HepG2 (cell line): Measurements from ENCODE around the gene ZNF860. TPM values are rescaled to one million over a fixed set of nuclear protein-coding genes. Genes with fewer than 3 reads are reported as not detected.

Experiments
- ARNT2 ChIP-seq: sonication (generic); formaldehyde crosslinking; IDR thresholded peaks from 2 replicates; pipeline ENCODE4 v1.8.0; 2022; ENCODE audit warnings: mild to moderate bottlenecking, low read depth, missing genetic modification reagents, moderate library complexity
- ATF5 ChIP-seq: sonication (generic); formaldehyde crosslinking; IDR thresholded peaks from 2 replicates; pipeline ENCODE4 v1.4.0; 2020; ENCODE audit warnings: mild to moderate bottlenecking, low read depth, missing genetic modification reagents
- FOXA1 ChIP-seq, 2 experiments: fragments of 450-650 bp in 1 of 2; sonication (generic) in 1 of 2; formaldehyde crosslinking in 1 of 2; IDR thresholded peaks; 2 replicates each; pipeline versions ENCODE4 v1.4.0 to v1.6.1; 2016 to 2020; ENCODE audit warnings: missing genetic modification reagents in 1 of 2
- FUBP1 ChIP-seq: sonication (generic); formaldehyde crosslinking; IDR thresholded peaks from 2 replicates; pipeline ENCODE4 v1.5.1; 2020; ENCODE audit warnings: missing genetic modification reagents, mild to moderate bottlenecking, borderline replicate concordance
- KDM2A ChIP-seq: sonication (generic); formaldehyde crosslinking; IDR thresholded peaks from 2 replicates; pipeline ENCODE4 v1.4.0; 2020; ENCODE audit warnings: low read depth, missing genetic modification reagents, borderline replicate concordance
- KLF11 ChIP-seq: IDR thresholded peaks from 2 replicates; pipeline ENCODE4 v1.6.1; 2016; ENCODE audit warnings: missing compliant biosample characterization
- LRRFIP1 ChIP-seq: sonication (generic); formaldehyde crosslinking; conservative IDR thresholded peaks from 2 replicates; pipeline ENCODE4 v1.4.0; 2020; ENCODE audit warnings: missing genetic modification reagents
- MEIS2 ChIP-seq: sonication (generic); formaldehyde crosslinking; IDR thresholded peaks from 2 replicates; pipeline ENCODE4 v1.9.0; 2021; ENCODE audit warnings: mild to moderate bottlenecking, missing genetic modification reagents
- MLX ChIP-seq: IDR thresholded peaks from 2 replicates; pipeline ENCODE4 v1.6.1; 2016
- MTA3 ChIP-seq: sonication (generic); formaldehyde crosslinking; IDR thresholded peaks from 2 replicates; pipeline ENCODE4 v1.4.0; 2020; ENCODE audit warnings: missing genetic modification reagents
- RARA ChIP-seq: IDR thresholded peaks from 2 replicates; pipeline ENCODE4 v1.6.1; 2016; ENCODE audit warnings: missing genetic modification reagents, missing compliant biosample characterization
- RBM22 ChIP-seq: fragments of 200-400 bp; formaldehyde crosslinking; optimal IDR thresholded peaks from 2 replicates; pipeline ENCODE3; 2017; ENCODE audit warnings: mild to moderate bottlenecking, low read length, moderate library complexity
- SIX1 ChIP-seq: sonication (generic); formaldehyde crosslinking; IDR thresholded peaks from 2 replicates; pipeline ENCODE4 v1.4.0; 2020; ENCODE audit warnings: missing genetic modification reagents, borderline replicate concordance
- SKI ChIP-seq: fragments of 450-650 bp; IDR thresholded peaks from one replicate; pipeline ENCODE4 v1.6.1; 2018; ENCODE audit warnings: mild to moderate bottlenecking; ENCODE audit not compliant: partially characterized antibody
- TARDBP ChIP-seq: sonication (generic); formaldehyde crosslinking; IDR thresholded peaks from 2 replicates; pipeline ENCODE4 v1.8.0; 2022; ENCODE audit warnings: mild to moderate bottlenecking, missing genetic modification reagents
- ZFYVE20 ChIP-seq: sonication (generic); formaldehyde crosslinking; IDR thresholded peaks from 2 replicates; pipeline ENCODE4 v1.8.0; 2023; ENCODE audit warnings: low read depth, mild to moderate bottlenecking, moderate library complexity, missing genetic modification reagents, borderline replicate concordance
- ZNF33A ChIP-seq: sonication (generic); formaldehyde crosslinking; IDR thresholded peaks from 2 replicates; pipeline ENCODE4 v1.5.1; 2020; ENCODE audit warnings: missing genetic modification reagents, mild to moderate bottlenecking, moderate library complexity, borderline replicate concordance
- ZNF597 ChIP-seq: sonication (generic); formaldehyde crosslinking; IDR thresholded peaks from 2 replicates; pipeline ENCODE4 v1.5.0; 2020; ENCODE audit warnings: missing genetic modification reagents
- ZNF746 ChIP-seq: sonication (generic); formaldehyde crosslinking; IDR thresholded peaks from 2 replicates; pipeline ENCODE4 v1.8.0; 2022; ENCODE audit warnings: mild to moderate bottlenecking, missing genetic modification reagents
- ZNF776 ChIP-seq: sonication (generic); formaldehyde crosslinking; IDR thresholded peaks from 2 replicates; pipeline ENCODE4 v1.4.0; 2020; ENCODE audit warnings: mild to moderate bottlenecking, missing genetic modification reagents
- polyA plus RNA-seq, 8 experiments: library from polyadenylated mRNA; depleted of rRNA in 3 of 8; stranded (reverse) in 7 of 8; unstranded in 1 of 8; fragments of >200 nt; fragmentation: Illumina TruSeq in 4 of 8; extraction: Trizol in 4 of 8; gene quantifications; 2 replicates each; pipeline versions ENCODE4 v1.2.1 to v1.2.3, GENCODE V29; 2011 to 2016; ENCODE audit warnings: low read depth in 4 of 8, missing spikeins in 1 of 8, mixed read lengths in 1 of 8; ENCODE audit not compliant: insufficient read depth in 1 of 8
- total RNA-seq, 5 experiments: library from RNA; depleted of rRNA; stranded (reverse); fragments of >200 nt; fragmentation: Illumina TruSeq; extraction: Trizol; gene quantifications; 2 replicates each; pipeline ENCODE4 v1.2.3, GENCODE V29; 2016; ENCODE audit warnings: low read depth in 1 of 5
- TF ChIP-seq, protein P1 (sequence below): sonication (generic); formaldehyde crosslinking; IDR thresholded peaks from 2 replicates; pipeline ENCODE4 v1.5.0; 2020; ENCODE audit warnings: missing genetic modification reagents

ZNF860 gene
- total and polyA plus RNA-seq, 2 of the 13 experiments (the other 11 are each of a cell fraction or from before 2014, with no cell fraction given) = 0.55 to 0.73 TPM

- TF ChIP-seq, protein P1, sequence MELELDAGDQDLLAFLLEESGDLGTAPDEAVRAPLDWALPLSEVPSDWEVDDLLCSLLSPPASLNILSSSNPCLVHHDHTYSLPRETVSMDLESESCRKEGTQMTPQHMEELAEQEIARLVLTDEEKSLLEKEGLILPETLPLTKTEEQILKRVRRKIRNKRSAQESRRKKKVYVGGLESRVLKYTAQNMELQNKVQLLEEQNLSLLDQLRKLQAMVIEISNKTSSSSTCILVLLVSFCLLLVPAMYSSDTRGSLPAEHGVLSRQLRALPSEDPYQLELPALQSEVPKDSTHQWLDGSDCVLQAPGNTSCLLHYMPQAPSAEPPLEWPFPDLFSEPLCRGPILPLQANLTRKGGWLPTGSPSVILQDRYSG (CRISPR knock-in tag) = no peak
- no peak for TF ChIP-seq LRRFIP1 (CRISPR knock-in tag)
- no peak for TF ChIP-seq SKI
- TF ChIP-seq FUBP1 (CRISPR knock-in tag) = no peak
- TF ChIP-seq FOXA1 (IDR thresholded peaks at IDR 0.05) = no peak
- TF ChIP-seq FOXA1 (CRISPR knock-in tag; IDR thresholded peaks at IDR 0.05) = no peak
- TF ChIP-seq ARNT2 (CRISPR knock-in tag) = no peak
- no peak for TF ChIP-seq ATF5
- no peak for TF ChIP-seq ZNF746
- no peak for TF ChIP-seq ZNF597 (CRISPR knock-in tag)
- TF ChIP-seq ZNF776 (CRISPR knock-in tag) = no peak
- no peak for TF ChIP-seq RARA (CRISPR knock-in tag)
- peak; percentile 65; the same call in 1 of the 2 replicates for TF ChIP-seq KDM2A (CRISPR knock-in tag)
- TF ChIP-seq ZNF33A = no peak
- TF ChIP-seq ZFYVE20 (CRISPR knock-in tag) = no peak
- TF ChIP-seq KLF11 (CRISPR knock-in tag) = no peak
- no peak for TF ChIP-seq MLX
- TF ChIP-seq RBM22 = no peak
- peak; percentile 49; the same call in 1 of the 2 replicates for TF ChIP-seq TARDBP (CRISPR knock-in tag)
- no peak for TF ChIP-seq MTA3 (CRISPR knock-in tag)
- no peak for TF ChIP-seq SIX1 (CRISPR knock-in tag)
- no peak for TF ChIP-seq MEIS2 (CRISPR knock-in tag)
Observed at GRCh38 chr3:31981206-31982181, at the start of gene ZNF860, which contains the start of gene OSBPL10 (continued).
